ENCODE measurements around the gene FBXO27. TPM values are rescaled to one million over a fixed set of nuclear protein-coding genes. Genes with fewer than 3 reads are reported as not detected.

FBXO27 gene
- total and polyA plus RNA-seq, 2 experiments from 2014 or later, result 6.2 to 13.7 TPM

DNA sequence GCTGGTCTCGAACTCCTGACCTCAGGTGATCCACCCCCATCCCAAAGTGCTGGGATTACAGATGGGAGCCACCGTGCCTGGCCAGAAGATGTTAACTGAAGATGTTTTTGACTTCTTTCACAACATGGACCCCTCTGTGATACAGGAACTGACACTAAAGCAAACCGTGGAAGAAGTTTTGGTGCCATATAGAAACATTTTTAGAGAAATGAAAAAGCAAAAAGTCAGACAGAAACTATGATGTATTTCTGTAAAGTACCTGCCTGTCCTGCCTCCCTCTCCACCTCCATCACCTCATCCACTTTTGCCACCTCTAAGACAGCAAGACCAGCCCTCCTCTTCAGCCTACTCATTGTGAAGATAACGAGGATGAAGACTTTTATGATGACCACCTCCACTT, 11.3 kb downstream of the FBXO27 start:
- no peaks in the 10 kb centered on the region for H3K4me1 ChIP-seq (ENCODE audit: insufficient read depth)
- Mint-ChIP-seq H3K36me3 (ENCODE audit: low read depth) (peaks cover 17% of the 10 kb centered on the region), H3K4me3 (no peak overlapping the region), H3K9me3 (no peaks in the 10 kb centered on the region; the same call in 2 of the 3 replicates), H3K27ac (no peak overlapping the region), H3K27me3 (ENCODE audit: insufficient read depth, low read depth, poor library complexity) (peaks cover 4% of the 10 kb centered on the region), H3K4me1 (no peaks in the 10 kb centered on the region)
- ATAC-seq (no peak), DNase-seq (ENCODE audit: low spot score) (no peak)
- H4K20me1 ChIP-seq (replicated peaks; ENCODE audit: insufficient read depth), result peaks cover 6% of the 10 kb centered on the region; the same call in 1 of the 2 replicates
- no peaks in the 10 kb centered on the region for H3F3A ChIP-seq (replicated peaks; ENCODE audit: low read depth)
- no peaks in the 10 kb centered on the region for H3K36me3 ChIP-seq (ENCODE audit: insufficient read depth)
- no peak overlapping the region for H2AFZ ChIP-seq
- no peak overlapping the region for H3K4me2 ChIP-seq
- H3K27me3 ChIP-seq (ENCODE audit: insufficient read depth), result no peaks in the 10 kb centered on the region
- no peak overlapping the region for H3K27ac ChIP-seq (ENCODE audit: low read depth)
- TF ChIP-seq, protein P1, sequence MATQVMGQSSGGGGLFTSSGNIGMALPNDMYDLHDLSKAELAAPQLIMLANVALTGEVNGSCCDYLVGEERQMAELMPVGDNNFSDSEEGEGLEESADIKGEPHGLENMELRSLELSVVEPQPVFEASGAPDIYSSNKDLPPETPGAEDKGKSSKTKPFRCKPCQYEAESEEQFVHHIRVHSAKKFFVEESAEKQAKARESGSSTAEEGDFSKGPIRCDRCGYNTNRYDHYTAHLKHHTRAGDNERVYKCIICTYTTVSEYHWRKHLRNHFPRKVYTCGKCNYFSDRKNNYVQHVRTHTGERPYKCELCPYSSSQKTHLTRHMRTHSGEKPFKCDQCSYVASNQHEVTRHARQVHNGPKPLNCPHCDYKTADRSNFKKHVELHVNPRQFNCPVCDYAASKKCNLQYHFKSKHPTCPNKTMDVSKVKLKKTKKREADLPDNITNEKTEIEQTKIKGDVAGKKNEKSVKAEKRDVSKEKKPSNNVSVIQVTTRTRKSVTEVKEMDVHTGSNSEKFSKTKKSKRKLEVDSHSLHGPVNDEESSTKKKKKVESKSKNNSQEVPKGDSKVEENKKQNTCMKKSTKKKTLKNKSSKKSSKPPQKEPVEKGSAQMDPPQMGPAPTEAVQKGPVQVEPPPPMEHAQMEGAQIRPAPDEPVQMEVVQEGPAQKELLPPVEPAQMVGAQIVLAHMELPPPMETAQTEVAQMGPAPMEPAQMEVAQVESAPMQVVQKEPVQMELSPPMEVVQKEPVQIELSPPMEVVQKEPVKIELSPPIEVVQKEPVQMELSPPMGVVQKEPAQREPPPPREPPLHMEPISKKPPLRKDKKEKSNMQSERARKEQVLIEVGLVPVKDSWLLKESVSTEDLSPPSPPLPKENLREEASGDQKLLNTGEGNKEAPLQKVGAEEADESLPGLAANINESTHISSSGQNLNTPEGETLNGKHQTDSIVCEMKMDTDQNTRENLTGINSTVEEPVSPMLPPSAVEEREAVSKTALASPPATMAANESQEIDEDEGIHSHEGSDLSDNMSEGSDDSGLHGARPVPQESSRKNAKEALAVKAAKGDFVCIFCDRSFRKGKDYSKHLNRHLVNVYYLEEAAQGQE (IDR thresholded peaks at IDR 0.05; ENCODE audit: unreplicated experiment), result no peak
- TF ChIP-seq, protein P2, sequence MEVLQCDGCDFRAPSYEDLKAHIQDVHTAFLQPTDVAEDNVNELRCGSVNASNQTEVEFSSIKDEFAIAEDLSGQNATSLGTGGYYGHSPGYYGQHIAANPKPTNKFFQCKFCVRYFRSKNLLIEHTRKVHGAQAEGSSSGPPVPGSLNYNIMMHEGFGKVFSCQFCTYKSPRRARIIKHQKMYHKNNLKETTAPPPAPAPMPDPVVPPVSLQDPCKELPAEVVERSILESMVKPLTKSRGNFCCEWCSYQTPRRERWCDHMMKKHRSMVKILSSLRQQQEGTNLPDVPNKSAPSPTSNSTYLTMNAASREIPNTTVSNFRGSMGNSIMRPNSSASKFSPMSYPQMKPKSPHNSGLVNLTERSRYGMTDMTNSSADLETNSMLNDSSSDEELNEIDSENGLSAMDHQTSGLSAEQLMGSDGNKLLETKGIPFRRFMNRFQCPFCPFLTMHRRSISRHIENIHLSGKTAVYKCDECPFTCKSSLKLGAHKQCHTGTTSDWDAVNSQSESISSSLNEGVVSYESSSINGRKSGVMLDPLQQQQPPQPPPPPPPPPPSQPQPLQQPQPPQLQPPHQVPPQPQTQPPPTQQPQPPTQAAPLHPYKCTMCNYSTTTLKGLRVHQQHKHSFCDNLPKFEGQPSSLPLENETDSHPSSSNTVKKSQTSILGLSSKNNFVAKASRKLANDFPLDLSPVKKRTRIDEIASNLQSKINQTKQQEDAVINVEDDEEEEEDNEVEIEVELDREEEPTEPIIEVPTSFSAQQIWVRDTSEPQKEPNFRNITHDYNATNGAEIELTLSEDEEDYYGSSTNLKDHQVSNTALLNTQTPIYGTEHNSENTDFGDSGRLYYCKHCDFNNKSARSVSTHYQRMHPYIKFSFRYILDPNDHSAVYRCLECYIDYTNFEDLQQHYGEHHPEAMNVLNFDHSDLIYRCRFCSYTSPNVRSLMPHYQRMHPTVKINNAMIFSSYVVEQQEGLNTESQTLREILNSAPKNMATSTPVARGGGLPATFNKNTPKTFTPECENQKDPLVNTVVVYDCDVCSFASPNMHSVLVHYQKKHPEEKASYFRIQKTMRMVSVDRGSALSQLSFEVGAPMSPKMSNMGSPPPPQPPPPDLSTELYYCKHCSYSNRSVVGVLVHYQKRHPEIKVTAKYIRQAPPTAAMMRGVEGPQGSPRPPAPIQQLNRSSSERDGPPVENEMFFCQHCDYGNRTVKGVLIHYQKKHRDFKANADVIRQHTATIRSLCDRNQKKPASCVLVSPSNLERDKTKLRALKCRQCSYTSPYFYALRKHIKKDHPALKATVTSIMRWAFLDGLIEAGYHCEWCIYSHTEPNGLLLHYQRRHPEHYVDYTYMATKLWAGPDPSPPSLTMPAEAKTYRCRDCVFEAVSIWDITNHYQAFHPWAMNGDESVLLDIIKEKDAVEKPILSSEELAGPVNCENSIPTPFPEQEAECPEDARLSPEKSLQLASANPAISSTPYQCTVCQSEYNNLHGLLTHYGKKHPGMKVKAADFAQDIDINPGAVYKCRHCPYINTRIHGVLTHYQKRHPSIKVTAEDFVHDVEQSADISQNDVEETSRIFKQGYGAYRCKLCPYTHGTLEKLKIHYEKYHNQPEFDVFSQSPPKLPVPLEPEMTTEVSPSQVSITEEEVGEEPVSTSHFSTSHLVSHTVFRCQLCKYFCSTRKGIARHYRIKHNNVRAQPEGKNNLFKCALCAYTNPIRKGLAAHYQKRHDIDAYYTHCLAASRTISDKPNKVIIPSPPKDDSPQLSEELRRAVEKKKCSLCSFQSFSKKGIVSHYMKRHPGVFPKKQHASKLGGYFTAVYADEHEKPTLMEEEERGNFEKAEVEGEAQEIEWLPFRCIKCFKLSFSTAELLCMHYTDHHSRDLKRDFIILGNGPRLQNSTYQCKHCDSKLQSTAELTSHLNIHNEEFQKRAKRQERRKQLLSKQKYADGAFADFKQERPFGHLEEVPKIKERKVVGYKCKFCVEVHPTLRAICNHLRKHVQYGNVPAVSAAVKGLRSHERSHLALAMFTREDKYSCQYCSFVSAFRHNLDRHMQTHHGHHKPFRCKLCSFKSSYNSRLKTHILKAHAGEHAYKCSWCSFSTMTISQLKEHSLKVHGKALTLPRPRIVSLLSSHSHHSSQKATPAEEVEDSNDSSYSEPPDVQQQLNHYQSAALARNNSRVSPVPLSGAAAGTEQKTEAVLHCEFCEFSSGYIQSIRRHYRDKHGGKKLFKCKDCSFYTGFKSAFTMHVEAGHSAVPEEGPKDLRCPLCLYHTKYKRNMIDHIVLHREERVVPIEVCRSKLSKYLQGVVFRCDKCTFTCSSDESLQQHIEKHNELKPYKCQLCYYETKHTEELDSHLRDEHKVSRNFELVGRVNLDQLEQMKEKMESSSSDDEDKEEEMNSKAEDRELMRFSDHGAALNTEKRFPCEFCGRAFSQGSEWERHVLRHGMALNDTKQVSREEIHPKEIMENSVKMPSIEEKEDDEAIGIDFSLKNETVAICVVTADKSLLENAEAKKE (CRISPR knock-in tag; IDR thresholded peaks at IDR 0.05), result no peak
- TF ChIP-seq ZNF331 (CRISPR knock-in tag; IDR thresholded peaks at IDR 0.05; ENCODE audit: low read depth) (no peak), EZH2phosphoT487 (IDR thresholded peaks at IDR 0.05; ENCODE audit: unreplicated experiment) (no peak), NANOG (IDR thresholded peaks at IDR 0.05; ENCODE audit: borderline replicate concordance) (no peak), EZH2 (IDR thresholded peaks at IDR 0.05; ENCODE audit: low read depth, unreplicated experiment) (no peak), CREB1 (CRISPR knock-in tag; IDR thresholded peaks at IDR 0.05; ENCODE audit: low read depth) (no peak)
- TF ChIP-seq, protein P3, sequence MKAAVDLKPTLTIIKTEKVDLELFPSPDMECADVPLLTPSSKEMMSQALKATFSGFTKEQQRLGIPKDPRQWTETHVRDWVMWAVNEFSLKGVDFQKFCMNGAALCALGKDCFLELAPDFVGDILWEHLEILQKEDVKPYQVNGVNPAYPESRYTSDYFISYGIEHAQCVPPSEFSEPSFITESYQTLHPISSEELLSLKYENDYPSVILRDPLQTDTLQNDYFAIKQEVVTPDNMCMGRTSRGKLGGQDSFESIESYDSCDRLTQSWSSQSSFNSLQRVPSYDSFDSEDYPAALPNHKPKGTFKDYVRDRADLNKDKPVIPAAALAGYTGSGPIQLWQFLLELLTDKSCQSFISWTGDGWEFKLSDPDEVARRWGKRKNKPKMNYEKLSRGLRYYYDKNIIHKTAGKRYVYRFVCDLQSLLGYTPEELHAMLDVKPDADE (IDR thresholded peaks at IDR 0.05), result no peak
- TF ChIP-seq, protein P4, sequence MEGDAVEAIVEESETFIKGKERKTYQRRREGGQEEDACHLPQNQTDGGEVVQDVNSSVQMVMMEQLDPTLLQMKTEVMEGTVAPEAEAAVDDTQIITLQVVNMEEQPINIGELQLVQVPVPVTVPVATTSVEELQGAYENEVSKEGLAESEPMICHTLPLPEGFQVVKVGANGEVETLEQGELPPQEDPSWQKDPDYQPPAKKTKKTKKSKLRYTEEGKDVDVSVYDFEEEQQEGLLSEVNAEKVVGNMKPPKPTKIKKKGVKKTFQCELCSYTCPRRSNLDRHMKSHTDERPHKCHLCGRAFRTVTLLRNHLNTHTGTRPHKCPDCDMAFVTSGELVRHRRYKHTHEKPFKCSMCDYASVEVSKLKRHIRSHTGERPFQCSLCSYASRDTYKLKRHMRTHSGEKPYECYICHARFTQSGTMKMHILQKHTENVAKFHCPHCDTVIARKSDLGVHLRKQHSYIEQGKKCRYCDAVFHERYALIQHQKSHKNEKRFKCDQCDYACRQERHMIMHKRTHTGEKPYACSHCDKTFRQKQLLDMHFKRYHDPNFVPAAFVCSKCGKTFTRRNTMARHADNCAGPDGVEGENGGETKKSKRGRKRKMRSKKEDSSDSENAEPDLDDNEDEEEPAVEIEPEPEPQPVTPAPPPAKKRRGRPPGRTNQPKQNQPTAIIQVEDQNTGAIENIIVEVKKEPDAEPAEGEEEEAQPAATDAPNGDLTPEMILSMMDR (conservative IDR thresholded peaks at IDR 0.05; ENCODE audit: low read depth in 2 of 2), result no peak
- no peaks in the 10 kb centered on the region for H3K9me2 ChIP-seq (ENCODE audit: insufficient read depth)
- H3K79me2 ChIP-seq (replicated peaks; ENCODE audit: insufficient read depth), result no peaks in the 10 kb centered on the region
- no peak overlapping the region for H3K4me3 ChIP-seq

Measured in GM23338 (cell line).